ENCODE results near the gene PSMC3.
A peak's percentile ranks its signal among the peaks of the same experiment; 100 is the strongest.

PSMC3 gene

DNA sequence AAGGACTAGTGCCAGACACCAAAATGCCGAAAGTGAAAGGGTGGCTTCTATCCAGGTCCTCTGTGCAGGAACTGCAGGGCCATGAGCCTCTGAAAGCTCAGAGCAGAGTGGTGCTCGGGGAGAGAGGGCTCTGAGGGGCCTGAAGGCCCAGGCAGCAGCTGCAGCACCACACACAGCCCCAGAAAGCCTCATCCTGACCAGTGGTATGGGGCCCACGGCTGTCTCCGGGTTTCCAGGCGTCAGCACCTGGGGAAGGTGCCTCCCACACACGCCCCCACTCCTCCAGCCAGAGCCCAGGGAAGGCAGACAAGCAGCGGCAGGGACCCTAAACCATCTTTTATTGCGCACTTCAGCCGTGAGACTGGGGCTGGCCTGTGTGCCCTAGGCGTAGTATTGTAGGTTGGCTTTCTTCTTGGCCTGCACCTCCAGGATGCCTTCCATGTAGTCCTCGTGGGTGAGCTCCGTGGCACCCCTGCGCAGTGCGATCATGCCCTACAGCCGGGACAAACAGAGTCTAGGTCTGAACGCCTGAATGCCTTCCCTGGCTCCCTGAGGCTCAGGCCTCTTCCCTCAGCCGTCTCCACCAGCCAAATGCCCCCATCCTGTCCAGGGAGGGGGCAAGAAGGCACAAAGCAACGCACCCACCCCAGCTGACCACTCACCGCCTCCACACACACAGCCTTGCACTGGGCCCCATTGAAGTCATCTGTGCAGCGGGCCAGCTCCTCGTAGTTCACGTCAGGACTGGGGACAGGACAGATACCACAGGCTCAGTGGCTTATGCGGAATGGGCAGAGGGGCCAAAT, 7.6 kb downstream of the PSMC3 start:
- Histone ChIP-seq H3K9me3 (ENCODE audit: control insufficient read depth, low read length) (no peaks in the 10 kb centered on the region), H3K27me3 (ENCODE audit: control insufficient read depth, insufficient read depth, low read length) (no peaks in the 10 kb centered on the region), H3K9ac (ENCODE audit: low read length) (no peak overlapping the region), H3K4me3 (ENCODE audit: low read length) (no peak overlapping the region), H3K36me3 (ENCODE audit: control insufficient read depth, insufficient read depth, low read length) (peaks cover 11% of the 10 kb centered on the region), H3K4me1 (ENCODE audit: control insufficient read depth, insufficient read depth, low read length) (peaks cover 14% of the 10 kb centered on the region)

DNA sequence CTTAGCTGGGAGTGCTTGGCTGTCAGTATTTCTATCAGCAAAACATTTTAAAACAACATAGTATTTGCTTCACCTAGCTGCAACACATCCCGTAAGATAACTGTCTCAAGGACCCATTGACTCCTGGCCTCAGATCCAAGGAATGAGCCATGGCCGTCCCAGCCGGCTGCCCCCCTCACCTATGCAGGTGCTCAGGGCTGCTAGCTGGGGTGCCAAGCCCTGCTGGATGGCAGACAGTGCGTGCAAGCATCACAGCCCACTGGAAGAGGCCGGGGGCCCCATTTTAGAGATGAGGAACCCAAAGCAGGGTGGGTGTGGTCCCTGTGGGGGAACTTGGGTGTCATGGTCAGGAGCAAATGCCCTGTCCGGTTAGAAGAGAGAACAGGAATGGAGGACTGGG, 8.5 kb downstream of the PSMC3 start:
- H3K9ac ChIP-seq (ENCODE audit: low read length): no peak overlapping the region
- H3K4me1 ChIP-seq (ENCODE audit: control insufficient read depth, insufficient read depth, low read length): peaks cover 14% of the 10 kb centered on the region
- H3K27me3 ChIP-seq (ENCODE audit: control insufficient read depth, insufficient read depth, low read length): no peaks in the 10 kb centered on the region
- no peak overlapping the region for H3K4me3 ChIP-seq (ENCODE audit: low read length)
- no peaks in the 10 kb centered on the region for H3K9me3 ChIP-seq (ENCODE audit: control insufficient read depth, low read length)
- peaks cover 10% of the 10 kb centered on the region for H3K36me3 ChIP-seq (ENCODE audit: control insufficient read depth, insufficient read depth, low read length)

DNA sequence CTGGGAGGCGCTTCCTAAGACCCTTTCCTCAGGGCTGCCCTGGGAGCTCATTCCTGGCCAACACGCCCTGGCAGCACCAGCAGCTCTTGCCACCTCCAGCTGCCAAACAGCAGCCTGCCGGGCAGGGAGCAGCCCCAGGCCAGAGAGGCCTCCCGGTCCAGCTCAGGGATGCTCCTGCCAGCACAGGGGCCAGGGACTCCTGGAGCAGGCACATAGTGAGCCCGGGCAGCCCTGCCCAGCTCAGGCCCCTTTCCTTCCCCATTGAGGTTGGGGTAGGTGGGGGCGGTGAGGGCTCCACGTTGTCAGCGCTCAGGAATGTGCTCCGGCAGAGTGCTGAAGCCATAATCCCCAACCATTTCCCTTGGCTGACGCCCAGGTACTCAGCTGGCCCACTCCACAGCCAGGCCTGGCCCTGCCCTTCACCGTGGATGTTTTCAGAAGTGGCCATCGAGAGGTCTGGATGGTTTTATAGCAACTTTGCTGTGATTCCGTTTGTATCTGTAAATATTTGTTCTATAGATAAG, 10.2 kb downstream of the PSMC3 start:
- peaks cover 10% of the 10 kb centered on the region for H3K36me3 ChIP-seq (ENCODE audit: control insufficient read depth, insufficient read depth, low read length)
- no peak overlapping the region for H3K4me3 ChIP-seq (ENCODE audit: low read length)
- no peaks in the 10 kb centered on the region for H3K9me3 ChIP-seq (ENCODE audit: control insufficient read depth, low read length)
- H3K9ac ChIP-seq (ENCODE audit: low read length): peak overlapping the region; percentile 22
- peaks cover 14% of the 10 kb centered on the region for H3K4me1 ChIP-seq (ENCODE audit: control insufficient read depth, insufficient read depth, low read length)
- no peaks in the 10 kb centered on the region for H3K27me3 ChIP-seq (ENCODE audit: control insufficient read depth, insufficient read depth, low read length)

DNA sequence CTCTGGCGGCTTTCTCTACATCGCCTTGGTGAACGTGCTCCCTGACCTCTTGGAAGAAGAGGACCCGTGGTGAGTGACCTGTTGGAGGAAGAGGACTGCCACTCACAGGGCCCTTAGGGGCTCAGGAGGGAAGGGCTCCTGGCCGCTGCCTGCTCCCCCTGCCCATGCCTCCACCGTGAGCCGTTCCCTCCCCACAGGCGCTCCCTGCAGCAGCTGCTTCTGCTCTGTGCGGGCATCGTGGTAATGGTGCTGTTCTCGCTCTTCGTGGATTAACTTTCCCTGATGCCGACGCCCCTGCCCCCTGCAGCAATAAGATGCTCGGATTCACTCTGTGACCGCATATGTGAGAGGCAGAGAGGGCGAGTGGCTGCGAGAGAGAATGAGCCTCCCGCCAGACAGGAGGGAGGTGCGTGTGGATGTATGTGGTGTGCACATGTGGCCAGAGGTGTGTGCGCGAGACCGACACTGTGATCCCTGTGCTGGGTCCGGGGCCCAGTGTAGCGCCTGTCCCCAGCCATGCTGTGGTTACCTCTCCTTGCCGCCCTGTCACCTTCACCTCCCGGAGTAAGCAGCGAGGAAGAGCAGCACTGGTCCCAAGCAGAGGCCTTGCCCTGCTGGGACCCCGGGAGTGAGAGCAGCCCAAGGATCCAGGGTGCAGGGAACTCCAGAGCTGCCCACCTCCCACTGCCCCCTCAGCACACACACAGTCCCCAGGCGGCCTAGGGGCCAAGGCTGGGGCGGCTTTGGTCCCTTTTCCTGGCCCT, 11.0 kb downstream of the PSMC3 start:
- no peak overlapping the region for H3K4me3 ChIP-seq (ENCODE audit: low read length)
- peak overlapping the region; percentile 22 for H3K9ac ChIP-seq (ENCODE audit: low read length)
- H3K27me3 ChIP-seq (ENCODE audit: control insufficient read depth, insufficient read depth, low read length): no peaks in the 10 kb centered on the region
- H3K36me3 ChIP-seq (ENCODE audit: control insufficient read depth, insufficient read depth, low read length): peaks cover 5% of the 10 kb centered on the region
- H3K4me1 ChIP-seq (ENCODE audit: control insufficient read depth, insufficient read depth, low read length): peaks cover 19% of the 10 kb centered on the region
- no peaks in the 10 kb centered on the region for H3K9me3 ChIP-seq (ENCODE audit: control insufficient read depth, low read length)

DNA sequence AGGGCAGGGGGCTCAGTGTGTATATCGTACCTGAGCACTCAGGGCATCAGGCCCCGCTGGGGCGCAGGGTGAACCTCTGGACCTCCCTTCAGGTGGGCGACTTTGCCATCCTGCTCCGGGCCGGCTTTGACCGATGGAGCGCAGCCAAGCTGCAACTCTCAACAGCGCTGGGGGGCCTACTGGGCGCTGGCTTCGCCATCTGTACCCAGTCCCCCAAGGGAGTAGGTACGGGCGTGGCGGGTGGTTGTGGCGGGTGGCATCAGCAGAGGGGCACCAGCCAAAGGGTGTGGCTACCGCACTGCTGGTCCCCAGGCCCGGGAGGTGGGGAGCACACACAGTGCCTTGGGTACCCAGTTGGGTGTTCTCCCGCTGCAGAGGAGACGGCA, 11.6 kb downstream of the PSMC3 start:
- H3K27me3 ChIP-seq (ENCODE audit: control insufficient read depth, insufficient read depth, low read length): no peaks in the 10 kb centered on the region
- H3K9ac ChIP-seq (ENCODE audit: low read length): no peak overlapping the region
- no peaks in the 10 kb centered on the region for H3K36me3 ChIP-seq (ENCODE audit: control insufficient read depth, insufficient read depth, low read length)
- no peaks in the 10 kb centered on the region for H3K9me3 ChIP-seq (ENCODE audit: control insufficient read depth, low read length)
- no peak overlapping the region for H3K4me3 ChIP-seq (ENCODE audit: low read length)
- H3K4me1 ChIP-seq (ENCODE audit: control insufficient read depth, insufficient read depth, low read length): peaks cover 25% of the 10 kb centered on the region

DNA sequence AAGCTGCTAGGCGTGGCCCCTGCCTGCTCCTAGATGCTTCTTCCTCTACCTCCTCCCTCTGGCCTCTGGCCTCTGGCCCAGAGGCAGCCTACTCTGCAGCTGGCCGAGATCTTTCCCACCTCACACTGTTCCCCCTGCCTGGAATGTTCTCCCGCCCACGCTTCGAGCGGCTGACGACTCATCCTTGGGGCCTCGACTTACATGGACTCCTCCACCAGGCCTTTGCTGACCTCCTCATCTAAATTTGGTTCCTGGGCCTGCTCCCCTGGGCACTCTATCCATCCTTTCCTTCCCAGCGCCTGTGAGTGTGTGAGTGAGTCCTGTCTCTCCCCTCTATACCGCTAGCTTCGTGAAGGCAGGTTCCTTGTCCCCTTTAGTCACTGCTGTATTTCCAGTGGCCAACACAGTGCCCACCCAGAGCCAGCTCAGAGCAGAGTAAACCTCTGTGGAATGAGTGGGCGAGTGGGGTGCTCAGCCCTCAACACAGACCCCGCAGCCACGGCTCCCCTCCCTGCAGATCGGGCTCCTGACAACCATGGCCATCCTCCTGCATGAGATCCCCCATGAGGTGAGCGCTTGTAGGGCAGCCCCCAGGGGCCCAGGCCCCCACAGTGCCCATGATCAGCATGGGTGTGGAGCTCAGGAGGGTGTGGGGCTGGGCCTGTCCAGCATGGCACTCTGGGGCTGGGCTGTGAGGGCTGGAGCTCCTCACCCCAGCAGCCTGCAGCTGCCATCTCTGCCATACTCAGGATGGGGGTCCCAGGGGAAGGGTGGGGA, 12.1 kb downstream of the PSMC3 start:
- Histone ChIP-seq H3K36me3 (ENCODE audit: control insufficient read depth, insufficient read depth, low read length) (no peaks in the 10 kb centered on the region), H3K27me3 (ENCODE audit: control insufficient read depth, insufficient read depth, low read length) (no peaks in the 10 kb centered on the region), H3K4me3 (ENCODE audit: low read length) (no peak overlapping the region), H3K4me1 (ENCODE audit: control insufficient read depth, insufficient read depth, low read length) (peaks cover 31% of the 10 kb centered on the region), H3K9me3 (ENCODE audit: control insufficient read depth, low read length) (no peaks in the 10 kb centered on the region), H3K9ac (ENCODE audit: low read length) (no peak overlapping the region)

DNA sequence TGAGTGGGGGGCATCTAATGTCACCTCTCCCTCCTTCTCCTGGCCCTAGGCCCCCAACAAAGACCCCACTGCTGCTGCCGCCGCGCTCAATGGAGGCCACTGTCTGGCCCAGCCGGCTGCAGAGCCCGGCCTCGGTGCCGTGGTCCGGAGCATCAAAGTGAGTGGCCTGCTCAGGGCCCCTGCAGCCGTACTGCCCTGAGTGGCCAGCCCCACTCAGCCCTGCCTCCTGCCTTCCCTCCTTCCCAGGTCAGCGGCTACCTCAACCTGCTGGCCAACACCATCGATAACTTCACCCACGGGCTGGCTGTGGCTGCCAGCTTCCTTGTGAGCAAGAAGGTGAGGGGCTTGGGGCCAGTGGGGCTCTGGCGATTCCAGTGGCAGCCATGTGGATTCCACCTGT, 12.9 kb downstream of the PSMC3 start:
- H3K4me3 ChIP-seq (ENCODE audit: low read length): no peak overlapping the region
- peaks cover 35% of the 10 kb centered on the region for H3K4me1 ChIP-seq (ENCODE audit: control insufficient read depth, insufficient read depth, low read length)
- no peaks in the 10 kb centered on the region for H3K27me3 ChIP-seq (ENCODE audit: control insufficient read depth, insufficient read depth, low read length)
- H3K9ac ChIP-seq (ENCODE audit: low read length): no peak overlapping the region
- no peaks in the 10 kb centered on the region for H3K36me3 ChIP-seq (ENCODE audit: control insufficient read depth, insufficient read depth, low read length)
- no peaks in the 10 kb centered on the region for H3K9me3 ChIP-seq (ENCODE audit: control insufficient read depth, low read length)

DNA sequence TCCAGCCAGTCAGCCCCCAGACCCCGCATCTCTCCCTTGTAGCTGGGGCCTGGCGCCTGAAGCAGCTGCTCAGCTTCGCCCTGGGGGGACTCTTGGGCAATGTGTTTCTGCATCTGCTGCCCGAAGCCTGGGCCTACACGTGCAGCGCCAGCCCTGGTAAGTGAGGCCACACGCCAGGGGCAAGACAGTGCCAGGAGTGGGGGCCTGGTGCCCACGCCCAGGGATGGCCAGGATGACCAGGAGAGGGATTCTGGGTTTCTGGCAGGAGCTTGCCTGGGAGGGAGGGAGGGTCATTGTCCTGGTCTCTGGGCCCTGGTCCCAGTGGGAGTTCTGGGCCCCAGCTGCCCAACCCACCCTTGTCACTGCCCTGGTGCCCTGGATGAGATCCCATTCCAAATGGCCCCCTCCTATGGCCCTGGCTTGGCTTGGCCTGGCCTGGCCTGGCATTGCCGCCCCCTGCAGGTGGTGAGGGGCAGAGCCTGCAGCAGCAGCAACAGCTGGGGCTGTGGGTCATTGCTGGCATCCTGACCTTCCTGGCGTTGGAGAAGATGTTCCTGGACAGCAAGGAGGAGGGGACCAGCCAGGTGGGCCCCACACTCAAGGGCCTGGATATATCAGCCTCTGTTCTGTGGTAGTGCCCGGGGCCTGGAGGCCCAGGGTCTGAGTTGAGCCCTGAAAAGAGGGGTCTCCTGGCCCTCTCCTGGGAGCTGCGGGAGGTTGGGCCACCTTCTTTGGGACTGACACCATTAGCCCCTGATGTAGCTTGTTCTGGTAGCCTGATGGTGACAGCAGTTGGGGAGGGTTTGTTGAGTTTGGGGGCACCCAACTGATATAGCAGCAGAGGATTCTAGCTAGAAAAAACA, 14.1 kb downstream of the PSMC3 start:
- Histone ChIP-seq H3K9me3 (ENCODE audit: control insufficient read depth, low read length) (no peaks in the 10 kb centered on the region), H3K4me3 (ENCODE audit: low read length) (no peak overlapping the region), H3K36me3 (ENCODE audit: control insufficient read depth, insufficient read depth, low read length) (no peaks in the 10 kb centered on the region), H3K27me3 (ENCODE audit: control insufficient read depth, insufficient read depth, low read length) (no peaks in the 10 kb centered on the region), H3K9ac (ENCODE audit: low read length) (no peak overlapping the region), H3K4me1 (ENCODE audit: control insufficient read depth, insufficient read depth, low read length) (peaks cover 42% of the 10 kb centered on the region)

DNA sequence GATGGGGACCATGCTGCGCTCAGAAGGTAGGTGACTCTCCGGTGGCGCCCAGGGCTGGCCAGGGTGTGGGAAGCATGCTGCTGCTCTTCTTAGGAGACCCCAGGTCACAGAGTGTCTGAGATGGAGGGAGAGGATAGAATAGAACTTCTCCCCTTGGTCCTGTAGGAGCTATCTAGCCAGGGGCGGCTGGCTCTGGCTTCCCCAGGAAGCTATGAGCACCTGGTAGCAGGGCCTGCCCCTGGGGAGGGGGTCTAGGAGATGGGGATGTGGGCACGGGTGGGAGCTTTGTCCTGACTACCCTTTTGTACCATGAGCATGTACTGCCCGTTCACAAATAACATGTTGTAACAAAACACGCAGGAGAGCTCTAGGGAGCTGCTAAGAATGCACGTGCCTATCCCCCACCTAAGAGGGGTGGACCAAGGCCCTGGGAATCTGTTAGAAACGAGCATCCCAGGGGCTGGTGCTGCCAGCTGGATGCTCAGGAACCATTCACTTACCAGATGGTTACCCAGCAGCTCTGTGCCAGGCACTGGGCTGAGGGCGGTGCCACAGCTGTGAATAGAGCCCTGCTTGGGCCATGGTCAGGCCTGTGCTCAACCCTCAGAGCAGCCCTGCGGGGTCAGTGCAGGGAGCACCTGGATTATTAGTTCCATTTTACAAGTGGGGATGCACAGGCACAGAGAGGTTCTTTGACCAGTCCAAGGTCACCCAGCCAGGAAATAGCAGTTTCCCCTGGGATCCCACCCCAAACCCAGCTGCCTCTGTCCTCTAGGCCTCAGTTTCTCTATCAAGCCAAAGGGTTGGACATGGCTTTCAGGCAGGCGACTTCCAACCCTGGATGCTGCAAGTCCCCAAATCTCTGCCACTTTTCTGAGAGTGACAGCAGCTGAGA, 15.6 kb downstream of the PSMC3 start:
- H3K9ac ChIP-seq (ENCODE audit: low read length): peak overlapping the region; percentile 17
- H3K4me3 ChIP-seq (ENCODE audit: low read length): no peak overlapping the region
- H3K4me1 ChIP-seq (ENCODE audit: control insufficient read depth, insufficient read depth, low read length): peaks cover 33% of the 10 kb centered on the region
- H3K36me3 ChIP-seq (ENCODE audit: control insufficient read depth, insufficient read depth, low read length): no peaks in the 10 kb centered on the region
- no peaks in the 10 kb centered on the region for H3K27me3 ChIP-seq (ENCODE audit: control insufficient read depth, insufficient read depth, low read length)
- H3K9me3 ChIP-seq (ENCODE audit: control insufficient read depth, low read length): no peaks in the 10 kb centered on the region

DNA sequence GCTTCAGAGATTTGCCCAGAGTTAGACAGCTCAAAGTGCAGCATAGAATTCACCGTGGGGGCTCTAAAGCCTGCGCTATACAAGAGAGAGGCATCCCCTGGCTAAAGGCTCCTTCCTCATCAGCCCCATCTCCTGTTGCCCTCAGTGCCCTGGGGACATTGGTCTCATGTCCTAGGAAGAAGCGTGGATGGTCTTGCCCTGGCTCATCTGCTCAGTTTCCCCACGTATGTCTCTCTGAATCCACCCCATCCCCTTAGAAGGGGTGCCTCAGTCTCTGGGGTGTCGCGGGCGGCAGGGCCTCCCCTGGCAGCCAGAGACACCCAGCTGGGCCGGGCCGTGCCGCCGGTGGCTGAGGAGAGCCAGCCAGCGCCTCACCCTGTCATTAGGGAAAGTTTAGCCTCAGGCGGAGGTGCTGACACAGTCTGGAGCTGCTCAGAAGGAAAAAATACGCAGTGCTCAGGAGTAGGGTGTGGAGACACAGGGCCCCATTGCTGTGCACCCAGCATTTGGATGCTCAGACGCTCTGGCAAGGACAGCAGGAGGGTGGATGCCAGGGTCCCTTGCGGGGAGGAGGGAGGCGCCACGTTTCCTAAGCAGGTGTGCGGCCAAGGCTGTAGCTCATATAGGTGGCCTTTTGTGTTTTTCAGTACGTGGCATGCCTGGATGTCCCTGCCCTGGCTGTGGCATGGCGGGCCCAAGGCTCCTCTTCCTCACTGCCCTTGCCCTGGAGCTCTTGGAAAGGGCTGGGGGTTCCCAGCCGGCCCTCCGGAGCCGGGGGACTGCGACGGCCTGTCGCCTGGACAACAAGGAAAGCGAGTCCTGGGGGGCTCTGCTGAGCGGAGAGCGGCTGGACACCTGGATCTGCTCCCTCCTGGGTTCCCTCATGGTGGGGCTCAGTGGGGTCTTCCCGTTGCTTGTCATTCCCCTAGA, 16.5 kb downstream of the PSMC3 start:
- no peaks in the 10 kb centered on the region for H3K9me3 ChIP-seq (ENCODE audit: control insufficient read depth, low read length)
- no peaks in the 10 kb centered on the region for H3K27me3 ChIP-seq (ENCODE audit: control insufficient read depth, insufficient read depth, low read length)
- H3K4me3 ChIP-seq (ENCODE audit: low read length): peak overlapping the region; percentile 29
- no peaks in the 10 kb centered on the region for H3K36me3 ChIP-seq (ENCODE audit: control insufficient read depth, insufficient read depth, low read length)
- peak overlapping the region; percentile 72 for H3K9ac ChIP-seq (ENCODE audit: low read length)
- H3K4me1 ChIP-seq (ENCODE audit: control insufficient read depth, insufficient read depth, low read length): peaks cover 31% of the 10 kb centered on the region

Data from mucosa of stomach (tissue), 1 donor.